NT2/D1 (cell line): ENCODE measurements around the gene C2CD4B.

Experiments
- SUZ12 ChIP-seq: IDR thresholded peaks from 2 replicates; pipeline ENCODE4 v1.6.1; 2011; ENCODE audit not compliant: insufficient read length, insufficient read depth; ENCODE audit errors: extremely low read depth
- YY1 ChIP-seq: IDR thresholded peaks from 2 replicates; pipeline ENCODE4 v1.6.1; 2011; ENCODE audit not compliant: insufficient read length, insufficient read depth
- ZNF274 ChIP-seq: IDR thresholded peaks from 2 replicates; pipeline ENCODE4 v1.6.1; 2011; ENCODE audit warnings: mild to moderate bottlenecking, low read depth, low read length

DNA sequence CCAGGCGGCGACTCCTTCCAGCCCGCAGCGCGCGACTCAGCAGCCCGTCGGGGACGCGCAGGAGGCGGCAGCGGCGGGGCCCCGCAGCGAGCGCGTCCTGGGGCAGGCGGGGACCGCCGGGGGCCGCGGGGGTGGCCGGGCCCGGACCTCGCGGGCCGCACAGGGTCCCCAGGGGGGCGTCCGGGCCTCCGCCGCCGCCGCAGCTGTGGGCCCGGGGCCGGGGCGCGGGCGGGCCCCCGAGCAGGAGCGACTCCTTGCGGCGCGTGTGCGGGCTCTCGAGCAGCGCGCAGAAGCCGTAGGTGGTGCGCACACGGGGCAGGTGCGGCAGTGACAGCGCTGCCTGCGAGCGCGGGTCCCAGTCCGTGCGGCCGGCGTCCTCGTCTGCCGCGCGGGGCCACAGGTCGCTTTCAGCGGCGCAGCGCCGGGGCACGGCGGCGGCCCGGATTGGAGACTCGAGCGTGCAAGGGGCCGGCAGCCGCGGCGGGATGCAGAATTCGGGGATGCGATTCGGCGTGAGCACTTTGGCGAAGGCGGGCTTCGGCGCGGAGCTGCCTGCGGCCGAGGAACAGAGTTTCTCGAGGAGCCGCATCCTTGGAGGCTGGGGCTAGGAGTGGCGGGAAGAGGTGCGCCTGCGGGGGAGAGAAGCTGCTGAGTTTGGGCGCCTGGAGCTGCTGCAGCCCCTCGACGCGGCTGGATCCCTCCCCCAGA, 535 bp downstream of the C2CD4B start:
- TF ChIP-seq YY1 = no peak
- no peak for TF ChIP-seq ZNF274
- TF ChIP-seq SUZ12 = no peak
